ENCODE results near the gene PTPN3. TPM values are rescaled to one million over a fixed set of nuclear protein-coding genes. Genes with fewer than 3 reads are reported as not detected.

Gene PTPN3
- total RNA-seq, 1 experiment from 2014 or later, result 25.0 TPM

DNA sequence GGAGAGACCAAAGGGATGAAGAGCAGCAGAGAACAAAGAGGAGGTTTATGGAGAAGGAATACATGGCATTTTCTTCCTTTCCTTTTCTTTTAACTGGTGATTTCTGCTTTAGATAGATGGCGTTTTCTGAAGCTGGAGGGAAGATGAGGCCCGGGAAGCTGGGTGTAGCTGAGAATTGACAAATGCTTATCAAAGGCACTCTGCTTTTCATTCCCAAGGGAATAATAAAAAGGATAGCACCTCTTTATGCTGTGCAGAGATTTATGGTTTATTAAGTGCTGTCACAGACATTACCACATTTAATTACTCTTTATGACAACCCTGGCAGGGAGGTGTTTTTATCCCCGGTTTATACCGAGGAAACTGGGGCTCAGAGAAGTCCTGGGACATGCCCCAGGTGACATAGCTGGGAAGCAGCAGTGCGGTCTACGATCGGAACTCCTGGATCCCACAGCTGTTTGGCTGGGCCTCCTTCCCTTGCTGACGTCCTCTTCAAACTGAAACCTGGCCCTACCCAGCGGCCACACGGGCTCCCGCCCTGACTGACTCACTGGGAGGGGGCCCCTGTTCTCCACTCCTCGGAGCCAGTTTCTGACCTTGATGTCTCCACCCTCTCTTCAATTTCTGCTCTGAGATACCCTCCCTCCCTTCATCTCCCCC is 169.0 kb downstream of the PTPN3 start:
- CTCF ChIA-PET, result interaction anchor here (0.7 kb wide), 2 partner anchors 19 to 54 kb away, joined by 4 to 6 read pairs; no protein-coding TSS in a partner anchor
- BruUV-seq (replicated peaks), result no TSS peak
- peaks cover 48% of the 10 kb centered on the region for H3K4me1 Mint-ChIP-seq (ENCODE audit: low read depth, unreplicated experiment)
- peak; percentile 53 for DNase-seq
- TF ChIP-seq, protein P1, sequence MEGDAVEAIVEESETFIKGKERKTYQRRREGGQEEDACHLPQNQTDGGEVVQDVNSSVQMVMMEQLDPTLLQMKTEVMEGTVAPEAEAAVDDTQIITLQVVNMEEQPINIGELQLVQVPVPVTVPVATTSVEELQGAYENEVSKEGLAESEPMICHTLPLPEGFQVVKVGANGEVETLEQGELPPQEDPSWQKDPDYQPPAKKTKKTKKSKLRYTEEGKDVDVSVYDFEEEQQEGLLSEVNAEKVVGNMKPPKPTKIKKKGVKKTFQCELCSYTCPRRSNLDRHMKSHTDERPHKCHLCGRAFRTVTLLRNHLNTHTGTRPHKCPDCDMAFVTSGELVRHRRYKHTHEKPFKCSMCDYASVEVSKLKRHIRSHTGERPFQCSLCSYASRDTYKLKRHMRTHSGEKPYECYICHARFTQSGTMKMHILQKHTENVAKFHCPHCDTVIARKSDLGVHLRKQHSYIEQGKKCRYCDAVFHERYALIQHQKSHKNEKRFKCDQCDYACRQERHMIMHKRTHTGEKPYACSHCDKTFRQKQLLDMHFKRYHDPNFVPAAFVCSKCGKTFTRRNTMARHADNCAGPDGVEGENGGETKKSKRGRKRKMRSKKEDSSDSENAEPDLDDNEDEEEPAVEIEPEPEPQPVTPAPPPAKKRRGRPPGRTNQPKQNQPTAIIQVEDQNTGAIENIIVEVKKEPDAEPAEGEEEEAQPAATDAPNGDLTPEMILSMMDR (IDR thresholded peaks at IDR 0.05; ENCODE audit: unreplicated experiment), result no peak
- H3K27me3 Mint-ChIP-seq (ENCODE audit: unreplicated experiment), result no peaks in the 10 kb centered on the region
- H3K9me3 Mint-ChIP-seq (ENCODE audit: low read depth, unreplicated experiment), result no peaks in the 10 kb centered on the region
- H3K27ac Mint-ChIP-seq (ENCODE audit: unreplicated experiment), result peak overlapping the region; percentile 58
- peaks cover 7% of the 10 kb centered on the region for H3K36me3 Mint-ChIP-seq (ENCODE audit: insufficient read depth, unreplicated experiment)
- intact Hi-C loops (cut with micrococcal nuclease; ENCODE audit: unreplicated experiment), result loop anchor here (10.0 kb wide), 2 partner anchors 76 to 144 kb away; no protein-coding TSS in a partner anchor
- H3K4me3 Mint-ChIP-seq (ENCODE audit: low read depth, unreplicated experiment), result no peak overlapping the region

Small RNAs within 50 kb of the gene (microRNA-seq; reads per million reads assigned to microRNA genes)
- 10.5 reads per million, percentile 34 among the genes with 10 or more reads in this experiment for gene MIR3927

Other genes starting within 250 kb of the PTPN3 start
- gene EPB41L4B, start 177.2 kb downstream of the PTPN3 start, total RNA-seq (2022), result 4.6 and 5.8 TPM in 2 replicates